NCI-H2107 (cell line): ENCODE data around the gene FAM120A.

ENCODE experiments used
- DNase-seq: peaks from one replicate; lab custom pipeline; 2025; lab: John Stamatoyannopoulos, UW

Gene FAM120A

DNA sequence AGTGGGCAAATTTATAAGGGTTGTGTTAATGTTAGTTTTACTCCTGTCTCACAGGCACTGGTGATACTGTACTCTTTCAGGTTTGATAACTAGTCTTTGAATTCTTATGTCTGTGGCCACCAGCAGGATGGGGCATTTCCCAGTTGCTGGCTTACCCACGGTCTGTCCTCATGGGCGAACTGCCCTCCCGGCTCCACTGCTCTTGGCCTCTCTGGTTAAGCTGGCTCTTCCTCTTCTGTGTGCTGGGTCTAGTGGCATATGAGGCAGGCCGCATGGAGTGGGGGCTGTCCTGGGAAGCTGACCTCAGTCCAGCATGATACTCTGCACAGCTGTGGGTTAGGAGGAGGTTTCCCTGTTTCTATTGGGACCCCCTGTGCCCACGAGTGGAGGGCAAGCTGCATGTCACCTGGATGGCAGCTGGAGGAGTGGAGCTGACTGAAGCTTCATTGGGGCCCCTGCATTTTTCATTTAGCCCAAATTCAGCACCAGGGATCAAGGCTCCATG is 144.4 kb downstream of the FAM120A start:
- DNase-seq: no peak

DNA sequence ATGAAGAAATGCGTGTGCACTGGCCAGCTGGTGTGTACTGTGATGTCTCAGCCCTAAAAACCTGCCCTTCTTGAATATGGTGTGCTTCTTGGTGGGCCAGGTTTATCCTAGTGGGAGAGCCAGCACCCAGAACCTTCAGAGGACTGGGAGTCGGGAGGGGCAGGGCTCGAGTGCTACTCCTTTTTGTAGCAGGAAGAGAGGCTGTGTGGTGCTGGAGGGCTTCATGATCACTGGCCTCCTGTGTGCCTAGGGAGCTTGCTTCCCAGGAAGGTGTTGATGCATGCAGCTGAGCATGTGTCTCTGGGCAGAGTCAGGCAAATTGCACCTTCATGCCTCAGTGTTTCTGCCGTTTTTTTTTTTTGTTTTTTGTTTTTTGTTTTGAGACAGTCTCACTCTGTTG is 144.9 kb downstream of the FAM120A start:
- DNase-seq: no peak

- DNase-seq: no peak
Observed at GRCh38 chr9:93597142-93597706, 145.7 kb downstream of the FAM120A start.

DNA sequence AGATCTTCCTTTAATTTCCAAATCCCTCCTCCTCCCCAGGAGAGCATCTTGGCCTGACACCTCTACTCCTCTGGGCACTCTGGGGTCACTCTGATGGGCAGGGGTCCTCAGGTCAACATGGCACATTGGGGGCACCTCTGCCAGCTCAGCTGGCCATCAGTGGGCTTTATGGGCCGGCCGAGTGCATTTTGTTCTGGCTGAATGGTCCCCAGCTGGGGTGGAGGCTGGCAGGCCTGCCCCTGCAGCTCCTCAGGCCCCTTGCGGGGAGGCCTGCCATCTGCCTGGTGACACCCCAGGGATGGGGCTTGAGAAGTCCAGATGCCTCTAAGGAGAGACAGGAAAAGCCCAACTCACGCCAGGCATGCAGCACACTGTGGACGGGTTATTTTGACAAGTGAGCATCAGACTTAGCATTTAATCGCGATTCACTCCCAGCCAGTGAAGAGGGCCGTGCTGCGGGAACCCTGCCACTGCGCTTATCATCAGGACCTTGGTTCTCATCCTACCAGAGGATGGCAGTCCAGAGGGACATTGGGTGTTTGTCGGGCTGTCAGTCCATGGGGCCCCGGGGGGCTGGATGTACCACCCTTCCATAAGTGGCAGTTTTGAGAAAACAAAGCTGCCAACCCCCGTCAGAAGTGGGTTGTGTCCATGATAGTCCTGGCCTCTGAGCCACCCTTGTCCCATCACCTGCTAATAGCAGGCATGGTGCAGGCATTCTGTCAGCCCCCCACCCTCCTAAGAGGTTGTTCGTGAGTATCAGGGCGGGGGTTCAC is 146.6 kb downstream of the FAM120A start:
- DNase-seq: no peak

- DNase-seq: no peak
Observed at GRCh38 chr9:93598647-93599241, 147.3 kb downstream of the FAM120A start.

- DNase-seq: no peak
Observed at GRCh38 chr9:93599571-93600403, 148.3 kb downstream of the FAM120A start.

GRCh38 chr9:93600504-93600903 is 149.0 kb downstream of the FAM120A start:
- no peak for DNase-seq

GRCh38 chr9:93601063-93601462 is 149.6 kb downstream of the FAM120A start:
- no peak for DNase-seq

DNA sequence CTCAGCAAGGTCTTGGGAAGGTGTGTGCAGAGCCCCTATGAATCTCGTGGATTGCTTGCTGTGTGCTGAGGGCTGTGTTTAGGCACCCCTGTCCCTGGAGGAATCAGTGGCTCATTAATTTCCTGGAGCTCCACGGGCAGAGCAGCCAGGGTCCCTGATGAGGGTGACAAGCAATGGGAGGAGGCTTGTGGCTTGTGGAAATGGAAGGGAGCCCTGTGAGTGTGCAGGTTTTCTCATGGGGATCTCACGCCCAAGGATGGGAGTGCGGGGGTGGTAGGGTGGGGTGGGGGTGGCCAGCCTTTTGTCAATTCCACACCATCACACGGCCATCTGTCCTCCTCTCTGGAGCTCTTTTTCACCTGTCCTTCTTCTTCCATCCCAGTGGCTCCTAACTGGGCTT is 150.2 kb downstream of the FAM120A start:
- no peak for DNase-seq

GRCh38 chr9:93603011-93603410 is 151.5 kb downstream of the FAM120A start:
- no peak for DNase-seq

- no peak for DNase-seq
Observed at GRCh38 chr9:93603906-93604326, 152.4 kb downstream of the FAM120A start.

- DNase-seq: no peak
Observed at GRCh38 chr9:93606187-93606586, 154.7 kb downstream of the FAM120A start.

DNA sequence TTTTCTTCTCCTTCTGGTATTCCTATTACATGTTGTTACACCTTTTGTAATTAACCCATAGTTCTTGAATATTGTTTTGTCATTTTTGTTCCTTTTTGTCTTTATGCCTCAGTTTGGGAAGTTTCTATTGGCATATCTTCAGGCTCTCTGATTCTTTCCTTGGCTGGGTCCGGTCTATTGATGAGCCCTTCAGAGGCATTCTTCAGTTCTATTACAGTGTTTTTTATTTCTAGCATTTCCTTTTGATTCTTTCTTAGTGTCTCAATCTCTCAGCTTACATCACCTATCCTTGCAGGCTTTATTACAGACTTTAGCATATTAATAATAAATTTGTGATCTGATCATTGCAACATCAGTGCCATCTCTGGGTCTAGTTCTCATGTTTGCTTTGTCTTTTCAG is 158.7 kb downstream of the FAM120A start:
- DNase-seq: no peak

DNA sequence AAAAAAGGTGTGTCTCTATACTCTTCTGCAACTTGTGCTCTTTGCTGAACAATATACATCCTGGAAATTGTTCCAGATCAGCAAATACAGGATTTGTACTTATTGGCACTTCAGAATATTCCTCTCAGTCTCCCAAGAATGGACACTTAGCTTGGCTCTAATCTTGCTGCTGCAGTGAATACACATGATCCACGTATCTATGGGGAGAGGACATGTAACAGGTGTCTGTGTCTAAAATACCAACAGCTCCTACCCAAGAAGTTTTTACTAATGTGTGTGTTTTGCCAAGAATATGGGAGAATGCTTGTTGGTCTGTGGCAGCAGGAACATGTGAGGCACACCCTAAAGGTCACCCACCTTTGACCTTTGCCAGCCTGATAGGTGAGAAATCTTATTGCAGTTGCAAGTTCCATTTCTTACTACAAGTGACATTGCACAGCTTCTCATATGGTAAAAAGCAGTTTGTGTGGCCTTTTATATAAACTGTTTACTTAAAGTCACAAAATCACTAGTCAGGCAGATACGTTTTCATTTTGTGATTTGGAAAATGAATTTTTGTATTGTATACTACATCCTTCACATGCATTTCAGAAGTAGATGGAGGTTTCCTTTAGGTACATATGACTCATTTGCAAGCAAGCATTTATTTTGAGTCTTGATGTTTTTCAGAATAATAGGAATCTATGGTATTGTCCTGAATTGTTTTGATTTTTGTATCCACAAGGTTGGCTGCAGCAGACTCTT is 160.7 kb downstream of the FAM120A start:
- no peak for DNase-seq

- no peak for DNase-seq
Observed at GRCh38 chr9:93612796-93613154, 161.3 kb downstream of the FAM120A start.

DNA sequence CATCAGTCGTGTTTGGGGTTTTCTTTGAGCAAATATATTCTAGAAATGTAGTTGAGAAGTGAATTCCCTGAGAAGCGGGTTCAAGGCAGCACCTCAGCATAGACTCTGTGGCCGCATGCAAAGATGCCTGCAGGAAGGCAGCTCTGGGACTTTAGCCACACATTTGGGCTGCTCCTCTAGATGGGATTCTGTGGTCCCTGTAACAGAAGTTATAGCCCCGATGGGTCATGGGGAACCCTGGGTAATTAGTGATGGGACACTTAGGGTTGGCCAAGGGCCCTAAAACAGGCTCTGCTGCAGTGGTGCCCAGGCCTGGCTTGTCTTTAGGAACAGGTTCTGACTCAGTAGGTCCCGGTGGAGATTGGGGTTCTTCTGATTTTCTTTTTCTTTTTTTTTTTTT is 161.7 kb downstream of the FAM120A start:
- no peak for DNase-seq

DNA sequence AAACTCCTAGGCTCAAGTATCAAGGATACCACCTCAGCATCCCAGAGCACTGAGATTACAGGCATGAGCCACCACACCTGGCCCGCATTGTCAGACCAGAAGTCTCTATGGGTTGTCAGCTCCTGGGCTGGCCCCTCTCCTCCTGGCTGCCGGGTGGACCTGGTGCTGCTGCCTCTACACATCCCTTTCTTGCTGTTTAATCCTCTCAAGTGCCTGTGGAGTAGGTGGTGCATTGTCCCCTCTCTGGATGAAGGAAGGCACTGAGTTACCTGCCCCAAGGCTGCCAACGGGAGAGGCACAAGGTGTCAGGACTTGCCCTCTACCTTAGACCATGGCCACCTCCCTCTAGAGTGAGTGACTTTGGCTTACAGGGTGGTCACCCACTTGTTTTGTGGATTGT is 162.3 kb downstream of the FAM120A start:
- no peak for DNase-seq

DNA sequence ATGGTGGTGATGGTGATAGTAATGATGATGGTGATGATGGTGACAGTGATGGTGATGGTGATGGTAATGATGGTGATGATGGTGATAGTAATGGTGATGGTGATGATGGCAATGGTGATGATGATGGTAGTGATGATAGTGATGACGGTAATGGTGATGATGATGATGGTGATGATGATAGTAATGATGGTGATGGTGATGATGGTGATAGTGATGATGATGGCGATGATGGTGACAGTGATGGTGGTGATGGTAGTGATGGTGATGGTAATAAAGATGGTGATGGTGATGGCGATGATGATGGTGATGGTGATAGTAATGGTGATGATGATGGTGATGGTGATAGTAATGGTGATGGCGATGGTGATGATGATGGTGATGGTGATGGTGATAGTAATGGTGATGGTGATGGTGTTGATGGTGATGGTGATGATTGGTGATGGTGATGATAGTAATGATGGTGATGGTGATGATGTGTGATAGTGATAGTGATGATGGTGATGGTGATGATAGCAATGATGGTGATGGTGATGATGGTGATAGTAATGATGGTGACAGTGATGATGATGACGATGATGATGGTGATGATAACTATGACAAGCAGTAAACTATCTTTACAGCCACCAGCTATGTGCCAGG is 163.5 kb downstream of the FAM120A start:
- no peak for DNase-seq
